Activated T-cell treated with anti-CD3 and anti-CD28 coated beads, Interleukin-2, amount 50 U/mL, for 1 hour (primary cell): ENCODE measurements around the gene WAS.

Experiments
- DNase-seq: peaks from one replicate; pipeline ENCODE4 v3.0.0-alpha.2; 2020

Gene WAS

GRCh38 chrX:48714573-48714972 lies 31.0 kb downstream of the WAS start:
- no peak for DNase-seq

- no peak for DNase-seq
Measured at GRCh38 chrX:48715072-48715471, 31.5 kb downstream of the WAS start.

GRCh38 chrX:48715876-48716502 lies 32.4 kb downstream of the WAS start:
- DNase-seq: no peak

- no peak for DNase-seq
Measured at GRCh38 chrX:48719958-48720357, 36.4 kb downstream of the WAS start.

- DNase-seq: no peak
Measured at GRCh38 chrX:48720577-48721250, 37.1 kb downstream of the WAS start.

GRCh38 chrX:48721916-48722315 lies 38.3 kb downstream of the WAS start:
- no peak for DNase-seq

GRCh38 chrX:48726596-48726995 lies 43.0 kb downstream of the WAS start:
- no peak for DNase-seq

GRCh38 chrX:48728653-48729052 lies 45.1 kb downstream of the WAS start:
- DNase-seq: no peak

GRCh38 chrX:48736303-48736702 lies 52.7 kb downstream of the WAS start:
- DNase-seq: no peak

GRCh38 chrX:48736878-48737212 lies 53.2 kb downstream of the WAS start:
- no peak for DNase-seq

GRCh38 chrX:48737213-48737938 lies 53.8 kb downstream of the WAS start:
- DNase-seq: peak; percentile 81

- DNase-seq: no peak
Measured at GRCh38 chrX:48737940-48738339, 54.3 kb downstream of the WAS start.
